Neutrophil (primary cell): Measurements from ENCODE around the gene CEACAM19.
"Not testable (repeated sequence)": the region's sequence is repeated elsewhere in the genome, so short reads cannot be mapped to it uniquely, and the experiment has no call there.

ENCODE experiments used
- H3K27ac ChIP-seq: fragments of 200-600 bp; sonication (generic); 2 replicates; pipeline ENCODE4 v1.5.1; 2016; ENCODE audit warnings: mild to moderate bottlenecking, moderate library complexity
- H3K27me3 ChIP-seq: fragments of 200-600 bp; sonication (generic); 2 replicates; pipeline ENCODE4 v1.6.0; 2016; ENCODE audit warnings: mild to moderate bottlenecking
- H3K36me3 ChIP-seq: fragments of 200-600 bp; sonication (generic); 2 replicates; pipeline ENCODE4 v1.5.1; 2017
- H3K4me1 ChIP-seq, 2 experiments: fragments of 200-600 bp in 1 of 2; sonication (generic) in 1 of 2; 1 replicate in 1 of 2; 2 replicates in 1 of 2; pipeline versions ENCODE4 v1.5.1 to v1.6.1; 2013 to 2016; ENCODE audit warnings: low read depth in 1 of 2, low read length in 1 of 2, mild to moderate bottlenecking in 1 of 2, moderate library complexity in 1 of 2; ENCODE audit not compliant: control insufficient read depth in 1 of 2, insufficient read depth in 1 of 2
- H3K4me3 ChIP-seq, 2 experiments: fragments of 200-600 bp in 1 of 2; sonication (generic) in 1 of 2; 1 replicate in 1 of 2; 2 replicates in 1 of 2; pipeline ENCODE4 v1.5.1; 2013 to 2016; ENCODE audit warnings: low read depth in 1 of 2, low read length in 1 of 2, mild to moderate bottlenecking in 1 of 2, moderate library complexity in 1 of 2
- H3K9me3 ChIP-seq: fragments of 200-600 bp; sonication (generic); 2 replicates; pipeline ENCODE4 v1.5.1; 2016
- TF ChIP-seq, protein P1 (sequence below): fragments of 200-600 bp; sonication (generic); IDR thresholded peaks from 2 replicates; pipeline ENCODE4 v1.5.1; 2016; ENCODE audit warnings: antibody characterized with exemption

The CEACAM19 gene, protein sequence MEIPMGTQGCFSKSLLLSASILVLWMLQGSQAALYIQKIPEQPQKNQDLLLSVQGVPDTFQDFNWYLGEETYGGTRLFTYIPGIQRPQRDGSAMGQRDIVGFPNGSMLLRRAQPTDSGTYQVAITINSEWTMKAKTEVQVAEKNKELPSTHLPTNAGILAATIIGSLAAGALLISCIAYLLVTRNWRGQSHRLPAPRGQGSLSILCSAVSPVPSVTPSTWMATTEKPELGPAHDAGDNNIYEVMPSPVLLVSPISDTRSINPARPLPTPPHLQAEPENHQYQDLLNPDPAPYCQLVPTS

DNA sequence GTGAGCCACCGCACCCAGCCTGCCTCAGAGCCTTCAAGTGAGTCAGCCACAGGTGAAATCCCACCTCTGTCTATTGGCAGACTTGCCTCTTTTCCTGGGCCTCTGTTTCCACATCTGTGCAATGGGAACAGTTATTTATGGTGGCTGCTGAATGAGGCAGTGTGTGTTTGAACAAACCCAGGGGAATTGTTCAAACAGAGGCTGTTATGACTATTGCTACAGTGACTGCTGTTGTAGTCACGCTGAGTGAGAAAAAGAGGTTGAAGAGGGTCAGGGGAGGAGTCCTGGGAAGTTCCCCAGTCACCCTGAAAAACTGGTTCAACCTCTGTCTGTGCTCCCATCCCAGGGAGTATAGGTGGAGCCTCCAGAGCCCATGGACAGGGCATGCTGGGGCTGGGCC is at the start of gene CEACAM19:
TSS of gene CEACAM19 (plus strand) at position 83 of the 400 bp plus-strand sequence. CDS start 450 bp downstream, outside the sequence.
- H3K9me3 ChIP-seq: no peaks in the 10 kb centered on the region
- TF ChIP-seq, protein P1, sequence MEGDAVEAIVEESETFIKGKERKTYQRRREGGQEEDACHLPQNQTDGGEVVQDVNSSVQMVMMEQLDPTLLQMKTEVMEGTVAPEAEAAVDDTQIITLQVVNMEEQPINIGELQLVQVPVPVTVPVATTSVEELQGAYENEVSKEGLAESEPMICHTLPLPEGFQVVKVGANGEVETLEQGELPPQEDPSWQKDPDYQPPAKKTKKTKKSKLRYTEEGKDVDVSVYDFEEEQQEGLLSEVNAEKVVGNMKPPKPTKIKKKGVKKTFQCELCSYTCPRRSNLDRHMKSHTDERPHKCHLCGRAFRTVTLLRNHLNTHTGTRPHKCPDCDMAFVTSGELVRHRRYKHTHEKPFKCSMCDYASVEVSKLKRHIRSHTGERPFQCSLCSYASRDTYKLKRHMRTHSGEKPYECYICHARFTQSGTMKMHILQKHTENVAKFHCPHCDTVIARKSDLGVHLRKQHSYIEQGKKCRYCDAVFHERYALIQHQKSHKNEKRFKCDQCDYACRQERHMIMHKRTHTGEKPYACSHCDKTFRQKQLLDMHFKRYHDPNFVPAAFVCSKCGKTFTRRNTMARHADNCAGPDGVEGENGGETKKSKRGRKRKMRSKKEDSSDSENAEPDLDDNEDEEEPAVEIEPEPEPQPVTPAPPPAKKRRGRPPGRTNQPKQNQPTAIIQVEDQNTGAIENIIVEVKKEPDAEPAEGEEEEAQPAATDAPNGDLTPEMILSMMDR: no peak
- no peaks in the 10 kb centered on the region for H3K36me3 ChIP-seq
- no peaks in the 10 kb centered on the region for H3K27me3 ChIP-seq
- H3K27ac ChIP-seq: no peak within 1 kb of the TSS
- H3K4me1 ChIP-seq: no peaks in the 10 kb centered on the region
- no peak within 1 kb of the TSS for H3K4me3 ChIP-seq

DNA sequence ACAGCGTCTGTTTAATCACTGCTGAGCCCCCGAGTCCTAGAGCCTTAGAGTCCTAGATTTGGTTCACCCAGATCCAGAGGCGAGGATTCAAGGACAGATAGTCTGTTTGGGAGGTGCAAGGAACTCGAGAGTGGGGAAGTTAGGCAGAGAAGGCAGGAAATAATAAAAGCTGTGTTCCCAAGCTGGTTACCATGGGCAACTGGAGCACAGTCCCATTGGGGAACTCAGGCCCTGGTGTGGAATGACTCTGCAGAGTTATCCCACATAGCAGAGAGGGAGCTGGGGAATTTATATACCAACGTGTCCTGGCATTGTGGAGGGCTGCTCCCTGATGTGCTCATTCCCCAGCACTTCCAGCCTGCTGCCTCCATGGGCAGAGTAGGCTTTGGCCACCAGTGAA is 48.2 kb upstream of the CEACAM19 start:
- Histone ChIP-seq H3K36me3 (no peaks in the 10 kb centered on the region), H3K9me3 (no peaks in the 10 kb centered on the region), H3K4me3 (no peak overlapping the region), H3K27me3 (no peaks in the 10 kb centered on the region), H3K4me1 (peaks cover 39 to 48% of the 10 kb centered on the region in 2 experiments), H3K27ac (peak overlapping the region; percentile 48)
- TF ChIP-seq, protein P1: no peak

DNA sequence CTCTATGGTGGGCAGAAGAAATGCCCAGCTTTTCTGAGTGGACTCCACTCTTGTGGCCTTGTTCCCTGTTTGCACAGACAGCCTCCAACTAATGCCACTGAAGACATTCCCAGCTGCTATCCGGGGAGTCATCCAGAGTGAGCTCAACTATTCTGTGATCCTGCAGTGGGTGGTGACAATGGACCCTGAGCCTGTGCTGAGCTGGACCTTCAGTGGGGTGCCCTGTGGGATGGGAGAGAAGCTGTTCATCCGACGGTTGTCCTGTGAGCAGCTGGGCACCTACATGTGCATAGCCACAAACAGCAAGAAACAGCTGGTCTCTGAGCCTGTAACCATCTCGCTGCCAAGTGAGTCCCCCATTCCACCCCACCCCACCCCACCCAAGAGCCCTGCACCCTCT is 47.7 kb upstream of the CEACAM19 start:
- H3K4me1 ChIP-seq: peaks cover 34 to 42% of the 10 kb centered on the region in 2 experiments
- H3K4me3 ChIP-seq: no peak overlapping the region
- H3K36me3 ChIP-seq: no peaks in the 10 kb centered on the region
- H3K9me3 ChIP-seq: no peaks in the 10 kb centered on the region
- peak overlapping the region; percentile 48 for H3K27ac ChIP-seq
- TF ChIP-seq, protein P1: no peak
- H3K27me3 ChIP-seq: no peaks in the 10 kb centered on the region

DNA sequence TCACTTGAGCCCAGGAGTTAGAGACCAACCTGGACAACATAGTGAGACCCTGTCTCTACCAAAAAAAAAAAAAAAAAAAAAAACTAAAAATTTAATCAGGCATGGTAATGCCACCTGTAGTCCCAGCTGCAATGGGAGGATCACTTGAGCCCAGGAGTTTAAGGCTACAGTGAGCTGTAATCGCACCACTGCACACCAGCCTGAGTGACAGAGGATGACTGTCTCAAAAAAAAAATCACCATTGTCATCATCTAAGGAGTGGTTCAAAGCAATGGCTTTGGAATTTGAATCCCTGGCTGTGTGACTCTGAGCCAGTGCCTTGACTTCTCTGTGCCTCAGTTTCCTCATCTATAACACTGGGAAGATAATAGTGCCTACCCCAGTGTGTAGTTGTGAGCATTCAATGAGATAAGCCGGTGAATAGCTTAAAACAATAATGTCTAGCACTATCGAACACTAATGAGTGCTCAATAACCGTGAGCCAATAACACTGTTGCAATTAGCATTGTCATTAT is 46.4 kb upstream of the CEACAM19 start:
- H3K4me3 ChIP-seq: no peak overlapping the region
- no peaks in the 10 kb centered on the region for H3K36me3 ChIP-seq
- TF ChIP-seq, protein P1: no peak
- H3K27ac ChIP-seq: no peak overlapping the region
- H3K4me1 ChIP-seq: peaks cover 21 to 30% of the 10 kb centered on the region in 2 experiments
- H3K9me3 ChIP-seq: no peaks in the 10 kb centered on the region
- no peaks in the 10 kb centered on the region for H3K27me3 ChIP-seq

DNA sequence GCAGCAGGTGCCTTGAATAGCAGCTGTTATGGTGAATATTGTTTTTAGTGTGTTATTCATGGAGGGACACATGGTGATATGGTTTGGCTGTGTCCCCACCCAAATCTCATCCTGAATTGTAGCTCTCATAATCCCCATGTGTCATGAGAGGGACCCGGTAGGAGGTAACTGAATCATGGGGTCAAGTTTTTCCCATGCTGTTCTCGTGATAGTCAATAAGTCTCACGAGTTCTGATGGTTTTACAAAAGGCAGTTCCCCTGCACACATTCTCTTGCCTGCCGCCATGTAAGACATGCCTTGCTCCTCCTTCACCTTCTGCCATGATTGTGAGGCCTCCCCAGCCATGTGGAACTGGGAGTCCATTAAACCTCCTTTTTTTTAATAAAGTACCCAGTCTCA is 45.6 kb upstream of the CEACAM19 start:
- not testable (repeated sequence) for H3K36me3 ChIP-seq, H3K4me3 ChIP-seq, H3K27ac ChIP-seq, H3K27me3 ChIP-seq, H3K9me3 ChIP-seq
- peaks cover 20 to 25% of the 10 kb centered on the region in 2 experiments for H3K4me1 ChIP-seq

DNA sequence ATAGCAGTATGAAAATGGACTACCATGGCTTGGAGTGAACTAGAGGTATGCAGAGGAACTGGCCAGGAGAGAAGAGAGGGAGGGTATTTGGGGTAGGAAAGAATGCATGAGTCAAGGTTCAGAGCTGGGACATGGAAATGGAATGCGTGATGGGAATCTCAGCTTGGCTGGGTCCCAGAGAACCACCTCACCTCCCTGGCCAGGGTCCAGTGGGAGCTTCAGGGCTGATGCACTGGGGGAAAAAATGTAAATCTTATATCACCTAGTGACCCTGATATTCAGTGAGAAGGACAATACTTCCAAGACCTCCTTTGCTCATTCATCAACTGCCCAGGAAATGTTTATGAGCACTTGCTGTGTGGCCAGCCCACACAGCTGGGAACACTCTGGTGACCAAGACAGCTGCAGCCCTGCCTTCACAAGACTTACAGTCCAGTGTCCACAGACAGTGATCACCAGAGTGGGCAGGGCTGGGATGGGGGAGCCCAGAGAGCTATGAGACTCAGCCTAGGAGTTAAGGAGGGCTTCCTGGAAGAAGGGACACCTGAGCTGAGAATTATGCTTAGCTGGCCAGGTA is 45.1 kb upstream of the CEACAM19 start:
- Histone ChIP-seq H3K36me3 (no peaks in the 10 kb centered on the region), H3K27me3 (no peaks in the 10 kb centered on the region), H3K27ac (no peak overlapping the region), H3K9me3 (no peaks in the 10 kb centered on the region), H3K4me1 (peaks cover 20 to 23% of the 10 kb centered on the region in 2 experiments), H3K4me3 (no peak overlapping the region)
- TF ChIP-seq, protein P1: no peak
